Frontal cortex (tissue), 4 donors: Measurements from ENCODE around the gene SASS6. TPM values are rescaled to one million over a fixed set of nuclear protein-coding genes. Genes with fewer than 3 reads are reported as not detected.

Experiments
- DNase-seq, 2 donors: peaks; one replicate each; pipeline ENCODE4 v3.0.0; 2012; ENCODE audit warnings: low spot score in 2 of 2
- FAIRE-seq: peaks from 2 replicates; lab custom pipeline; 2012; peaks lifted over from hg19 to GRCh38; lab: Jason Lieb, UNC
- total RNA-seq: library from RNA; depleted of rRNA; stranded (reverse); fragments of >200 nt; gene quantifications from one replicate; pipeline ENCODE4 v1.2.3, GENCODE V29; 2014
- donor health status: control.
- donor health status: control.
- donor health status: control.

SASS6 gene
- total RNA-seq, 1 donor from 2014 or later = 4.5 TPM

DNA sequence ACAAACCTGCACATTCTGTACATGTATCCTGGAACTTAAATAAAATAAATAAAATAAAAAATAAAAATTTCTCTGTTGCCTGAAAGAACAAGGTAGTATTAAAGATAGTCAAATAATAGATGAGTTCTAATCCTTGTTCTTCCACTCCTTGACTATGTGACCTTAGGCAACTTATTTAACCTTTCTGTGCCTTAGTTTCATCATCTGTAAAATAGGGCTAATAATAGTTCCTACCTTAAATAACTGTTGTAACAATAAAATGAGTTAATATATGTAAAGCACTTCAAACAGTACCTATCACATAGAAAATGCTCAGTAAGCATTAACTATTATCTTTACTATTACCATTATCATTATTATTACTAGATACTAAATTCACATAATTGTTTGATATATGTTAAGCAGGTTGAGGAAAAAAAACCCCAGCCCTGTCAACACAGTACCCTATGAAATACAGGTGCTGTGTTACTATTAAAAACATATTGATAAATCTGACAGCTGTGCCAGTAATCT lies 23.1 kb downstream of the SASS6 start:
- no peak for DNase-seq
- no peak for FAIRE-seq

DNA sequence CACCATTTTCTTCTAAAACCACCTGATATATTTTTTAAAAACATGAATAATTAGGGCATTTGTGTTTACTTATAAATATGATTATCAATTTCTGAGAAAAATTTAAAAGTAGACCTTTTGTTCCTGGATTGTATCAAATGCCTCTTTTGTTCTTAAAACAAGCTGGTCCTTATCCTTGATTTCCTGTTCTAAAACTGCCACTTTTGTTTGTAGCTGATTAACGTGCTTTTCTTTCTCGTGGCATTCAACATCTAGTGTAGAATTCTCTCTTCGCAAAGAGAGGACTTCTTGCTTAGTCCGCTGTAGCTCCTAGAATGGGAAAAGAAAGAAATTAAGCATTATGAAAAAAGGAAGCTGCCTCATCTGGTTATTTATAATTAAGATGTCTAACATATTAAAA lies 25.0 kb downstream of the SASS6 start:
- DNase-seq = no peak
- no peak for FAIRE-seq

DNA sequence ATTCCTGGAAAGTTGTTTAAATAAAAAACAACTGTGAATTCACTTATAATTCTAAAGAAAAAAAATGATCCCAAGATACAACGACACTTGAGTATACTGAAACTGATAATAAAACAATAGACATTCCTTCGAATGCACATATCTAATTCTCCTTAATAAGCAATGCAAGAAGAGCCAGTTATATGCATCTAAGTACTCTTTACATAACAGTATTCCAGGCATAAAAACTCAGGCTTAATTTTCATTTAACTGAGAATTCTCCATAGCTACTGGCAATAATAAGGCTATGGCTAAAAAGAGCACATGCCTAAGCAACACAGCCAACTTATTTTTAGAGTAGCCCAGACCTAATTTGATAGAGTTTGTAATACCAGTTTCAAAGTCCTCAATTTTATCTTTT lies 31.2 kb downstream of the SASS6 start:
- FAIRE-seq = no peak
- DNase-seq = no peak

DNA sequence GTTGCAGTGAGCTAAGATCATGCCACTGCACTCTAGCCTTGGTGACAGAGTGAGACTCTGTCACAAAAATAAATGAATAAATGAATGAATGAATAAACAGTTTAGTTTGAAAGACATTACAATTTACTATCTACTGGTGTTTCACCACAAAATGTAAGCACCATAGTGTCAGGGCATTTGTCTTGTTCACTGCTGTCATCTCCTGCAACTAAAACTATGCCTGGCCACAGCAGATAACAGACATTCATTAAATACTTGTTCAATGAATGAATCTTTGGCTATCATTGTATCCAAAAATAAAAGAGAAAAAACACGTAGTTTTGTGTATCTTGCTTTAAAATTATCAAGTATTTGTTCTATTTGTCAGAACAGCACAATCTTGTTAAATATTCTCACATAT lies 32.5 kb downstream of the SASS6 start:
- FAIRE-seq (no peak), DNase-seq (no peak)

DNA sequence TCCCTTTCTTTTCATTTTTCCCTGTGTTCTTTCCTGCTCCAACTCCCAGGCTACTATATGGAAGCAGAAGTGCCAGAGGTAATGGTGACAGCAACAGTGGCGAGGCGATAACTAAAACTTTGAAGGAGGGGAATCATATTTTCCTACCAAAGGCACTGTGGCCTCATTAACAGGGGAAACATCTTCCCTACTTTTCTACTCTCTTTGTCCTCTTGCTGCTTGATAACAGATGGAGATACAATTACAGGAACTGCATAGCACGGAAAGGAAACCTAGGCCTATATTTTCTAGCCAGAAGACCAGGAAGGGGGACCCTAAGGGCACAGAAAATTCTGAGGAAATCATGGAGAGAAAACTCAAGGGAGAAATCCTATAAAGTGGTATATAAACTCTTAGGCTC lies 42.3 kb downstream of the SASS6 start:
- no peak for FAIRE-seq
- no peak for DNase-seq

DNA sequence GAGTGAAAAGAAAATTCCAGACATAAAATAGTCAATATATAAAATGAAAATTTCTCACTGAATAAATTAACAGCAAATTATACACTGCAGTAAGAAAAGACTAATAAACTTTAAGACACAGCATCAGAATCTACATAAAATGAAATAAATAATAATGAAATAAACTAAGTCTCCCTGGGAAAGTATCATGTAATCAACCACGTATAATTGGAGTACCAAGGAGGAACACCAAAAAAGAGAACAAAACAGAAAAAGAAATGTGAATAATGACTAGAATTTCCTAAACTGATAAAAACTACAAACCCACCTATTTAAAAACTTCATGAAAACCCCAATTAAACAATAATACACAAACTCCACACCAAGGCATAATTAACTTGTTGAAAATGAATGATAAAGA lies 43.6 kb downstream of the SASS6 start:
- FAIRE-seq (no peak), DNase-seq (no peak)

DNA sequence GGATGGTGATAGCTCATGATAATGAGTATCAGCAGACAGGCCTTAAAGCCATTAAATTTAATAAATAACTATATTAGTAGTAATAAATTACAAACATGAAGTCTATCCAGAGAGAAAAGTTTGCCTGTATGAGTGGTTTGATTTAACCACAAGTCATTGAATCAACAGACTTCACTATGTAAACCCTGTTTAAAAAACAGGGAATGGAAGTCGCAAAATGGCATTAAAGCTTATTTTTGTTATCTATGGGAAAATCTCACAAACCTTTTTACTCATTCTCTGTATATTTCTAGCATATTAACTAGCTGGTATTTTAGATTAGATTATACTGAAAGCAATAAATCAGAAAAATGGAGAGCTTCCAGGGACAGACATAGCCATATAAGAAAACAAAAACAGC lies 45.3 kb downstream of the SASS6 start:
- DNase-seq (no peak), FAIRE-seq (no peak)

DNA sequence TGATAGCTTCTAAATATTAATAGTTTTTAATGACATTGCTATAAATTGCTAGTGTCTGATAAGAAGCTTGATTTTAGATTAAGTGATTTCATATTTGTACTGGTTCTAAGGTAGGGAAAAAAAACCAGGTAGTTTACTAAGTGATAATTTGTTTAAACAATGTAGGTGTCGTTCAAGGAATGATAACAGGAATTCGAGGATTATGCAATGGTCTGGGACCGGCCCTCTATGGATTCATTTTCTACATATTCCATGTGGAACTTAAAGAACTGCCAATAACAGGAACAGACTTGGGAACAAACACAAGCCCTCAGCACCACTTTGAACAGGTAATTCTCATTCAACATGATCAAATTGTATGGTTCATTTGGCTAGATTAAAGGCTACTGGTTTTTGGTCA lies 52.4 kb downstream of the SASS6 start:
- no peak for DNase-seq

DNA sequence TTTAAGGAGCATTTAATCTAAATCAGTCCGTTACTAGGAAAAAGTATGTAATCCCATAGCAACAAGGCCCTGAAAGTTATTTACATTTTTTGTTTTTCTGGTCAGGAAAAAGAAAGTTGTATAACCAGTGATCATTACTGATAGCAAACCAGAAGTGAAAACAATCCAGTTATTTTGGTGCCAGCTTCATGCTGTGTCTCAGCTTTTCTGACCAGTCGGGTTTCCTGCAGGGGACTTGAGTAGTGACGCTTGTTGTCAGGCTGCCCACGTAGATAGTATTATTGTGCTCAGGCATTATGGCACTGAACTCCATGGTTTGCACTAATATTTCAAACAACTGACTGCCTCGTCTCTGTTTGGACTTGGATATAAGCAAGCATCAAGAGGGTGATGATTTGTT lies 55.2 kb downstream of the SASS6 start:
- FAIRE-seq (no peak), DNase-seq (peak in 1 of 2 donors; percentile 23)

More for the DNA sequence above, 52.4 kb downstream of the SASS6 start:
- no peak for FAIRE-seq

DNA sequence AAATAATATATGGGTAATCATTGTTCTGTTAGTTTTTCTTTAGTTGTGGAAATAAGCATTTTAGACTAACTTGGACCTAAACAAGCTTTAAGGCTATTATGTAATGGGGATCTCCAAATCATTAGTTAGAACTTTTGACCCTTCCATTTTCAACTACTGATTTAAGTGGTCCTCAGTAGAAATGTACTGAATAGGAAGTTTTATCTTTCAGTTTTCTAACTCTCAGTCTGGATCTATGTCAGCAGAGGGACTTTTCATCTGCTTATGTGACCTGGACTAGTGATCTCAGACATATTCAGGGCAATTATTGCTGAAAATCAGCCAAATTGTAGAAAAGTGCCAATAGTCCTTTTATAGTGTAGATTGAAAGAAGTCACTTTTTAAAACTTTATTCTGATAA lies 56.0 kb downstream of the SASS6 start:
- DNase-seq (no peak), FAIRE-seq (no peak)

DNA sequence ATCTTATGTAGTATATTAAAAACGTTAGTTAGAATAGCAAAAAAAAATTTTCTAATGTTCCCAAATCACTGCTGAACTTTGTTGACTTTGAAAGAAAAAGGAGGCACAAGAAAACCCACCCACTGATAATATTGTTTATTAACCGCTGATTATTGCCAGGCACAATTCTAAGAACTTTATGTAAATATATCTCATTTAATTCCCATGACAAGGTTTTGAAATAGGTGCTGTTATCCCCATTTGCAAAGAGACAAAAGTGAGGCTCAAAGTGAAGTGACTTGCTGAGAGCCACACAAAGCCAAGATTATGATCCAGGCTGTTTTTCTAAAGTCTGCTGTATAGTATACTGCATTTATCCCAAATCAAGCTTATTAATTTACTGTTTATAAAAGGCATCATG lies 56.4 kb downstream of the SASS6 start:
- DNase-seq = no peak
- no peak for FAIRE-seq

DNA sequence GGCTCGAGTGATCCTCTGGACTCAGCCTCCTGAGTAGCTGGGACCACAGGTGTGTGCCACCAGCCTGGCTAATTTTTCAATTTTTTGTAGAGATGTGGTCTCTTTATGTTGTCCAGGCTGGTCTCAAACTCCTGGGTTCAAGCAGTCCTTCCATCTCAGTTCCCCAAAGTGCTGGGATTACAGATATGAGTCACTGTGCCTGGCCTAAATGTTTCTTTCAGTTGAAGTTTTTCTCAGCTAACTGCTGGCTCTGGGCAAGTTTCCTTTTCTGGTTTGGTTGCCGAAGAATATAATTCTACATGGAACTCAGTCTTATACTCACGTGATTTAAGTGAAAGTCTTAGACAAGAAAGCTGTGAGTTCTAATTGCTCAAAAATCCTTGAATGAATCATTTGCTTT lies 57.0 kb downstream of the SASS6 start:
- no peak for DNase-seq
- no peak for FAIRE-seq

DNA sequence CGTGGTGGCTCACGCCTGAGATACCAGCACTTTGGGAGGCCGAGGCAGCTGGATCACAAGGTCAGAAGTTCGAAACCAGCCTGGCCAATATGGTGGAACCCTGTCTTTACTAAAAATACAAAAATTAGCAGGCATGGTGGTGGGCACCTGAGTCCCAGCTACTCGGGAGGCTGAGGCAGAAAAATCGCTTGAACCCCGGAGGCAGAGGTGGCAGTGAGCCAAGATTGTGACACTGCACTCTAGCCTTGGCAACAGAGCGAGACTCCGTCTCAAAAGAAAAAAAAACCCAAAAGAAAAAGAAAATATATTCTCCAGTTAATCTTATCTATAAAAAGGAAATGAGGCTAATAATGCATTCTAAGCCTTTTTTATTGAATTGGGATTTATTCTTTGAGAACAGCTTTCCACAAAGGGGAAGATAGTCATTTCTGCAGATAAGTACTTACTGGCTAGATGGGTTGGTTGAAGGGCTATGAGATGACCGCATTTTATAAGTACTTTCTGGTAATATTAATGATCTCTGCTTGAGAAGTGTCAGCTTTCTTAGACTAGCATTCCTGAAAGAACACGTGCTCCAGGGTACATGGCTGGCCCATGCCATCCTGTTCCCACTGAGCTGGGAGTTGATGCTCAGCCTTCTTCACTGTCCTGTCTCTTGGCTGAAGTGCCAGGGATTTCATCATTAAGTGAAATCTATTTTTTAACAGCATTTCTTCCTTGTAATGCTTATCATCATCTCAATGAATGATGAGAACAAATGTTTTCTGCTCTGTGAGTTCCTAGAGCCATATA lies 57.9 kb downstream of the SASS6 start:
- FAIRE-seq = no peak
- DNase-seq = no peak

DNA sequence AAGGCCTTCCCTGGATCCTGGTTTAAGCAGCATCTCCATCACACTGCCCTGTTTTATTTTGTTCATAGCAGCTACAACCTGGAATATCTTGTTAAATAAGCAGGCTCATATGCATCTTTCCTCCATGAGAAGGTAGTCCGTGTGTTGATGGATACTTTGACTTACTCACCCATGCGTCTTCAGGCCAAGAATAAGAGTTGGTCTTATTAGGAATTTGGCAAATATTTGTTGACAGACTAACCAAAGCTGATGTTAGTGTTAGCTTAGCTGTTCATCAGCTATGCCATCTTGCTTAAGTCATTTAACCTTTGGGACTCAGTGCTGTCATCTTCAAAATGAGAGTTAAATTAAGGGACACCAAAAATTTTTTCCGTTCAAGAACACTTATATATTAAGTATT lies 59.2 kb downstream of the SASS6 start:
- FAIRE-seq = no peak
- DNase-seq = no peak

DNA sequence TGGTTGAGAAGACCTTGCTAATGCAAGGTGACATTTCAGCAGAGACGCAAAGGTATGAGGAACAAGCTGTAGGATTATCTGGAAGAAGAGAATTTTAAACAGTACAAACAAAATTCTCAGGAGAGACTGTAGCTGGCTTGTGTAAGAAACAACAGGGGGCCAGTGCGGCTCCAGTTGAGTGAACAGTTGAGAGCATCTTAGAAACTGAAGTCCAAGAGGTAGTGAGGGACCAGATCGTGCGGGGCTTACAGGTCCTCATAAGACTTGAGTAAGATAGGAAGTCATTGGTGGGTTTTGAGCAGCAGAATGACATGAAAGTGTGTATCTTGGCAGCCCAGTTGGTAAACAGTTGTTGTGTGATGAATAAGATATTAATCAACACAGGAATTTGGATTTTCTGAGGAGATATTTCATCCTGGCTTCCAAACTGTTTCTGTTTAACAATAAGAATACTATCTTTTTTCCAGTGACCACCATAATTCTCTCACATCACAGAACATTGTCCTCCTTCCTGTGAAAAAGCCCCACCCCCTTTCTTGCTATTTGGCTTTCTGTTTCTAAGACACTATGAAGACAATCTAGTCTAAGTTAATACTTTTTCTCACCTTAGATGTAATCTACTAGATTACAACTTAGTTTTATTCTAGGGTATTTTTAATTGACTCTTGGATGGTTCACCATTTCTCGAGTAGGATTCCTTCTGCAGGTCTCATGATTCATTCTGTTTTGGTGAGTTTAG lies 62.4 kb downstream of the SASS6 start:
- FAIRE-seq (no peak), DNase-seq (no peak)

DNA sequence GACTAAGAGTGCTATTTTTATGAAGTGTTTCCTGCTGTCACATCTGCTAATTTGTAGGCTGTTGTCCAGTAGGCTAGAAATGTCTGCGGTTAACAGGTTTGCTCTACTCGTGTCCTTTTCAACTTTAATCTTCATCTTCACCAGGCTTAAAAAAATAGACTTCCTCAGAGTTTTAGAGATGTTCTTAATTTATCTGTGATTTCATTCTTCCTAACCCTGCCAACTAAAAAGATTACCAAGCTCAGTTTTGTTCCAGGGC lies 66.8 kb downstream of the SASS6 start:
- DNase-seq (no peak), FAIRE-seq (no peak)

DNA sequence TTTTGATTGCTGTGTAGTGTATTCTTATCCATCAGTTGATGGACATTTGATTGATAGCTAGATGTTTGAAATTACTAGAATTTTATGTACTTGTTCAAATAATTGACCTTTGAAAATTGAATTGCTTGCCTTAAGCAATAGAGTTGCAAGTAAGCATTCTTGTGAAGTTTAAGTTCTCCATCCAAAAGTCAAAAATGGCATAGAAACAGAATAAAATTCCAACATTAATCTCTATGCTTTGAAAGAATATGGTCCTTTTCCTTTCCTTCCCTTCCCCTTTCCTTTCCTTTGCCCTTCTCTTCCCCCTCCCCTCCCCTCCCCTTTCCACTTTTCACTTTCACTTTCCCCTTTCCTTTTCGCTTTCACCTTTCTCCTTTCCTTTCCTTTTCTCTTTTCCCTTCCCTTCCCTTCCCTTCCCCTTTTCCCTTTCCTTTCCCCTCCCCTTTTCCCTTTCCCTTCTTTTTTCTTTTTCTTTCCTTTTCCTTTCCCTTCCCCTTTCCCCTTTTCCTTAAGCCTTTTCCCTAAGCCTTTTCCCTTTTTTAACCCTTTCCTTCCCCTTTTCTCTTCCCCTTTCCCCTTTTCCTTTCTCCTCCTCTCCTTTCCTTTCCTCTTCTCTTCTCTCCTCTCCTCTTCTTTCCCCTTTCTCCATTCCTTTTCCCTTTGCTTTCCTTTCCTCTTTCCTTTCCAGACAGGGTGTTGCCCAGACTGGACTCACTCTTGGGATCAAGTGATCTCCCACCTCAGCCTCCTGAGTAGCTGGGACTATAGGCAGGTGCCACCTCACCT lies 67.4 kb downstream of the SASS6 start:
- FAIRE-seq (no peak), DNase-seq (no peak)

DNA sequence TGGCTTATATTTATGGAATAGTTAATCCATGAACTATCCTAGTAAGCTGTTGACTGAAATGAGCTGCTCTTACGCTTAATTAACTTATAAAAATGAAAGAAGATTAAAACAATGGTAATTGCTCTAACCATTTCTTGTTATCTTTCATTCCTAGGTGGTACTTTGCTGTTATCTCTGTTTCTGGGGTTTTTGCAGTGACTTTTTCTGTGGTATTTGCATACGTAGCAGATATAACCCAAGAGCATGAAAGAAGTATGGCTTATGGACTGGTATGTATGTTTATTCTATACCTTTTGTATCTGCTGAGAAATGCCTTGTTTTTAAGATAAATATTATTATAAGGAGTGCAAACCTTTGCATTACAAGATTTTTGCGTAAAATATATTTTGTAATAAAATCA lies 71.0 kb downstream of the SASS6 start:
- no peak for DNase-seq
- FAIRE-seq = no peak

DNA sequence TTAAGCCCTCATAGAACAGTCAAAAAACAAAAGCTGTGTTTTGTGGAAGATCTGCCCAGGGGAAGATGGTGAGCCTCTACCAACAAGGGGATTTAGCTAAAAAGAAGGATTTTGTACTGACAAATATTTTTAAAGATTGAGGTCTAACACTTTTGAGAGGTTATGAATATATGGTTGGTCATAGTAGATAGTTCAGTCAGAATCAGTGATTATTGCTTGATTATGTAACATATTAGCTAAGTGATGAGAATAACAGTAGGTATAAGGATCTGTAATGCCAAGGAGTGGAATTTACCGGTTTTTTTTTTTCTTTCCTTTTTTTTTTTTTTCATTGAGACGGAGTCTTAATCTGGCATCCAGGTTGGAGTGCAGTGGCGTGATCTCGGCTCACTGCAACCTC lies 79.0 kb downstream of the SASS6 start:
- no peak for DNase-seq
- FAIRE-seq = no peak

DNA sequence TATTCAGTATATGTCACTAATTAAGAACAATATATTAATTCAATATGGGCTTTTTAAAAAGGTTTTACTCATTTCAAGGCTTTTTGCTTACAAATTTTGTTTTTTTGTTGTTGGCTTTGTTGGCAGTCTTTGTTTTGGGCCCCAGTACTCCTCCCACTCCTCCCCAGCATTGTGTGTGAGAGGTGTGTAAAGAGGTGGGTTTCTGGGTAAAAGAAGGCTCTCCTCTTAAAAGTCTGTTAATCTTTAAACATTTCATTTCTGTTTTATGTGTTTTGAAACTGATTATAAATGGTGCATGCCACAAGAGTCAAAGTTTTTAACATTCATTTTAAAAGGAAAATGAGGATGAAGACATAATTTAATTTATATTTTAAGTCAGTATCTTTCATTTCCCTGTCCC lies 79.6 kb downstream of the SASS6 start:
- DNase-seq = no peak
- no peak for FAIRE-seq

DNA sequence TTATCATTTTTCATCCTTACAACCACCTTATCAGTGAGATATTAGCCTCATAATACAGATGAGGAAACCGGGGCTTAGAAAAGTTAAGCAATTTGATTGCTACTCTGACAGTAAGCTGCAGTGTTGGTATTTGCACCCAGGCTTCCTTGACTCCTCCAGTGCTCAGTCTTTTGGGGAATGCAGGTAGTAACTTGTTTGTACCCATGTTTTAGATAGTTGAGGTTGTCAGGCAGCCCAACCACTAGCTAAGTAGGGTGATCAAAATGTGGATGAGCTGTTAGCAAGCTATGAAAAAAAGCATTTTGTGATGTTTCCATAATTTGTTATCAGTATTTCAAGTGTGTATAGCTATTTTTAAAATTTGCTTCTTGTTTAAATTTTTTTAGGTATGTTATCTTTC lies 80.8 kb downstream of the SASS6 start:
- no peak for FAIRE-seq
- no peak for DNase-seq
